CD4-positive, alpha-beta T cell treated with Interleukin-15 for 4 hours (primary cell): ENCODE results near the gene ATP2B2.
"Not testable (repeated sequence)": the region's sequence is repeated elsewhere in the genome, so short reads cannot be mapped to it uniquely, and the experiment has no call there.

Experiments
- DNase-seq: peaks from one replicate; pipeline ENCODE4 v3.0.0-alpha.2; 2020; ENCODE audit warnings: low spot score

ATP2B2 gene

GRCh38 chr3:10505050-10505790, at the start of gene ATP2B2:
ATP2B2 (minus strand) TSS chr3:10505586; CDS start chr3:10449543, 56,043 bp downstream.
- no peak for DNase-seq

- no peak for DNase-seq
Observed at GRCh38 chr3:10554746-10555145, 49.4 kb upstream of the ATP2B2 start.

- no peak for DNase-seq
Observed at GRCh38 chr3:10554236-10554611, 48.8 kb upstream of the ATP2B2 start.

- DNase-seq = no peak
Observed at GRCh38 chr3:10553591-10554235, 48.3 kb upstream of the ATP2B2 start.

- DNase-seq = peak; percentile 25
Observed at GRCh38 chr3:10552631-10552943, 47.2 kb upstream of the ATP2B2 start.

GRCh38 chr3:10551821-10552630, 46.6 kb upstream of the ATP2B2 start:
- peak; percentile 88 for DNase-seq

- no peak for DNase-seq
Observed at GRCh38 chr3:10551139-10551538, 45.8 kb upstream of the ATP2B2 start.

- DNase-seq = no peak
Observed at GRCh38 chr3:10550705-10551104, 45.3 kb upstream of the ATP2B2 start.

- no peak for DNase-seq
Observed at GRCh38 chr3:10549617-10550230, 44.3 kb upstream of the ATP2B2 start.

GRCh38 chr3:10548992-10549391, 43.6 kb upstream of the ATP2B2 start:
- DNase-seq = peak; percentile 47

- DNase-seq = peak; percentile 19
Observed at GRCh38 chr3:10547841-10548783, 42.7 kb upstream of the ATP2B2 start.

GRCh38 chr3:10547413-10547812, 42.0 kb upstream of the ATP2B2 start:
- DNase-seq = no peak

GRCh38 chr3:10546820-10547263, 41.5 kb upstream of the ATP2B2 start:
- no peak for DNase-seq

GRCh38 chr3:10546181-10546624, 40.8 kb upstream of the ATP2B2 start:
- DNase-seq = no peak

- DNase-seq = no peak
Observed at GRCh38 chr3:10542518-10542917, 37.1 kb upstream of the ATP2B2 start.

- DNase-seq = not testable (repeated sequence)
Observed at GRCh38 chr3:10540347-10540746, 35.0 kb upstream of the ATP2B2 start.

GRCh38 chr3:10534066-10534465, 28.7 kb upstream of the ATP2B2 start:
- no peak for DNase-seq

GRCh38 chr3:10533737-10534023, 28.3 kb upstream of the ATP2B2 start:
- DNase-seq = no peak

- no peak for DNase-seq
Observed at GRCh38 chr3:10532939-10533736, 27.8 kb upstream of the ATP2B2 start.

GRCh38 chr3:10531031-10531430, 25.6 kb upstream of the ATP2B2 start:
- DNase-seq = no peak

GRCh38 chr3:10530241-10530640, 24.9 kb upstream of the ATP2B2 start:
- DNase-seq = no peak
